Mesenchymal stem cell (in vitro differentiated cells and primary cell): ENCODE data around the gene DCAF16.

Source experiments
- DNase-seq: peaks from one replicate; pipeline ENCODE4 v3.0.0-alpha.2; 2013
- H2AFZ ChIP-seq: one replicate; pipeline ENCODE4 v1.6.1; 2013; ENCODE audit warnings: low read depth, mild to moderate bottlenecking, control low read depth, inconsistent platforms, low read length, moderate library complexity
- H2AK5ac ChIP-seq: 2 replicates; pipeline ENCODE4 v1.6.1; 2013; ENCODE audit warnings: low read length, moderate library complexity, mild to moderate bottlenecking, inconsistent platforms; ENCODE audit not compliant: severe bottlenecking
- H2BK120ac ChIP-seq: one replicate; pipeline ENCODE4 v1.6.1; 2013; ENCODE audit warnings: low read depth, mild to moderate bottlenecking, inconsistent platforms, low read length, moderate library complexity
- H2BK12ac ChIP-seq, 2 experiments: one replicate each; pipeline ENCODE4 v1.6.1; 2013; ENCODE audit warnings: inconsistent platforms in 2 of 2, low read length in 2 of 2, mild to moderate bottlenecking in 2 of 2, moderate library complexity in 2 of 2, control low read depth in 1 of 2
- H2BK15ac ChIP-seq: one replicate; pipeline ENCODE4 v1.6.1; 2013; ENCODE audit warnings: mild to moderate bottlenecking, low read depth, inconsistent platforms; ENCODE audit not compliant: poor library complexity, severe bottlenecking
- H2BK5ac ChIP-seq: 2 replicates; pipeline ENCODE4 v1.6.1; 2013; ENCODE audit warnings: low read depth, mild to moderate bottlenecking, low read length, control low read depth, inconsistent platforms; ENCODE audit not compliant: poor library complexity, severe bottlenecking
- H3K14ac ChIP-seq, 2 experiments: one replicate each; pipeline ENCODE4 v1.6.1; 2013; ENCODE audit warnings: inconsistent platforms in 2 of 2, low read length in 2 of 2, control low read depth in 1 of 2, mild to moderate bottlenecking in 1 of 2, moderate library complexity in 1 of 2
- H3K18ac ChIP-seq, 2 experiments: one replicate each; pipeline ENCODE4 v1.6.1; 2013; ENCODE audit warnings: inconsistent platforms in 2 of 2, low read length in 2 of 2, control low read depth in 1 of 2, low read depth in 1 of 2, mild to moderate bottlenecking in 1 of 2
- H3K23ac ChIP-seq, 2 experiments: one replicate each; pipeline ENCODE4 v1.6.1; 2013; ENCODE audit warnings: inconsistent platforms in 2 of 2, low read length in 2 of 2, mild to moderate bottlenecking in 2 of 2, moderate library complexity in 2 of 2, control low read depth in 1 of 2
- H3K27ac ChIP-seq: 2 replicates; pipeline ENCODE4 v1.5.1; 2013; ENCODE audit warnings: mild to moderate bottlenecking, moderate library complexity, low read length, control low read depth, inconsistent platforms; ENCODE audit not compliant: poor library complexity, severe bottlenecking
- H3K27me3 ChIP-seq, 2 experiments: 2 replicates each; pipeline versions ENCODE4 v1.6.1 to v1.7.0; 2013; ENCODE audit warnings: low read length in 2 of 2, mild to moderate bottlenecking in 2 of 2, moderate library complexity in 2 of 2, control low read depth in 1 of 2, inconsistent platforms in 1 of 2; ENCODE audit not compliant: control insufficient read depth in 1 of 2, insufficient read depth in 1 of 2
- H3K36me3 ChIP-seq, 2 experiments: 2 replicates each; pipeline versions ENCODE4 v1.6.1 to v1.7.0; 2013; ENCODE audit warnings: low read length in 2 of 2, control low read depth in 1 of 2, inconsistent platforms in 1 of 2, low read depth in 1 of 2, mild to moderate bottlenecking in 1 of 2; ENCODE audit not compliant: insufficient read depth in 2 of 2, control insufficient read depth in 1 of 2
- H3K4ac ChIP-seq, 2 experiments: one replicate each; pipeline ENCODE4 v1.6.1; 2013; ENCODE audit warnings: inconsistent platforms in 2 of 2, low read length in 2 of 2, mild to moderate bottlenecking in 2 of 2, moderate library complexity in 2 of 2, control low read depth in 1 of 2, low read depth in 1 of 2
- H3K4me1 ChIP-seq: 2 replicates; pipeline ENCODE4 v1.6.1; 2013; ENCODE audit warnings: low read depth, low read length, control low read depth; ENCODE audit not compliant: control insufficient read depth, insufficient read depth
- H3K4me2 ChIP-seq: 2 replicates; pipeline ENCODE4 v1.6.1; 2013; ENCODE audit warnings: low read length, mild to moderate bottlenecking, inconsistent platforms; ENCODE audit not compliant: poor library complexity, severe bottlenecking
- H3K4me3 ChIP-seq, 2 experiments: 2 replicates each; pipeline versions ENCODE4 v1.5.1 to v1.7.0; 2013; ENCODE audit warnings: low read length in 2 of 2, mild to moderate bottlenecking in 2 of 2, control low read depth in 1 of 2, low read depth in 1 of 2; ENCODE audit not compliant: insufficient read depth in 1 of 2
- H3K79me1 ChIP-seq: replicated peaks from 2 replicates; pipeline ENCODE4 v1.6.1; 2013; ENCODE audit warnings: mild to moderate bottlenecking, control low read depth, low read length, inconsistent platforms; ENCODE audit not compliant: poor library complexity, severe bottlenecking
- H3K9ac ChIP-seq: 2 replicates; pipeline ENCODE4 v1.7.0; 2013; ENCODE audit warnings: mild to moderate bottlenecking, low read length, moderate library complexity
- H3K9me3 ChIP-seq: 2 replicates; pipeline ENCODE4 v1.7.0; 2013; ENCODE audit warnings: mild to moderate bottlenecking, low read length; ENCODE audit not compliant: control insufficient read depth
- H4K8ac ChIP-seq: one replicate; pipeline ENCODE4 v1.6.1; 2013; ENCODE audit warnings: inconsistent platforms, mild to moderate bottlenecking, low read length, moderate library complexity
- H4K91ac ChIP-seq: one replicate; pipeline ENCODE4 v1.6.1; 2013; ENCODE audit warnings: mild to moderate bottlenecking, low read length, inconsistent platforms
- WGBS: methylation state at CpG from one replicate; pipeline ENCODE4 v1.1.7; 2013; ENCODE audit warnings: mixed read lengths; 5-methylcytosine and 5-hydroxymethylcytosine counted together

DCAF16 gene

DNA sequence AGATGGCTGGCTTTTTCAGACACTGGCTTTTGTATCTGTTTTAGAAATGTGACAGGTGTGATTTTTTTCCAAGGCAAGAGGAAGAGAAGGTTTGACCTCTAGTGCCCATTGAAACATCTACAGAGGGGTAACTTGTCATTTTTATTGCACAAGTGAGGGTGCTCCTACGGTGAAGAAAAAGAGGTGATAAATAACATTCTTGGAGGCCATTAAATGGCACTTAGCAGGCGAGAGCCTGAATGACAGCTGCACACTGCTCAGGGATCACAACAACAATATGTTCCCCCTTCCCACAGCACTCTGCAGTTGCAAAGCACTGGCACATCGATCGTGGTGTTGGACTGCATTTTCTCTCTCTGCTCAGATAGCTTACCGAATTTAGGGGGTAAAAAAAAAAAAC, 52.1 kb downstream of the DCAF16 start:
- Histone ChIP-seq H3K79me1 (no peaks in the 10 kb centered on the region), H2BK120ac (no peak overlapping the region), H3K14ac (no peak overlapping the region), H2AK5ac (no peak overlapping the region), H3K18ac (no peak overlapping the region), H2BK15ac (no peak overlapping the region), H3K9ac (no peak overlapping the region), H2AFZ (no peak overlapping the region), H4K8ac (no peak overlapping the region), H3K4me3 (no peak overlapping the region), H2BK5ac (no peak overlapping the region), H2BK12ac (no peak overlapping the region), H3K27me3 (peaks cover 0 to 23% of the 10 kb centered on the region in 2 experiments), H3K4me1 (no peaks in the 10 kb centered on the region), H3K27ac (no peak overlapping the region), H4K91ac (no peak overlapping the region), H3K4ac (no peak overlapping the region), H3K23ac (no peak overlapping the region), H3K4me2 (no peak overlapping the region), H3K9me3 (no peaks in the 10 kb centered on the region), H3K36me3 (no peaks in the 10 kb centered on the region)
- WGBS: 51% methylated on average over 5 of the region's 5 CpGs
- DNase-seq: no peak

DNA sequence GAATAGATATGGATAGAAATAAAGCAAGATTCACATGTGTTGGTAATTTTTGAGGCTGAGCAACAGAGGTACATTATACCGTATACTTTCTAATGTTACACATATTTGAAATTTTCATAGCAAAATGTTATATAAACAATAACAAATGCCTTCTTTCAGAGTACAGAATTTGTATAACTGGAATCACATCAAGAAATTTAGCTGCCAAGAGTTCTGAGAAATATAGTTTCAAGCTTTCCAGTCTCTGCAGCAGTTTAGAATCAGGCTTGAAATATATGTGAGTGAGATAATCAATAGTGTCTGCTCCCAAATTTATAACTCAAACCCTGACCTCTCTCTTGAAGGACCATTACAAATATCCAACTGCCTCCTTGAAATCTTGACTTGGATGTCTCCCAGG, 52.9 kb downstream of the DCAF16 start:
- Histone ChIP-seq H3K36me3 (no peaks in the 10 kb centered on the region), H3K4me2 (no peak overlapping the region), H3K27me3 (peaks cover 0 to 23% of the 10 kb centered on the region in 2 experiments), H3K23ac (no peak overlapping the region), H3K4me1 (no peaks in the 10 kb centered on the region), H3K4ac (no peak overlapping the region), H3K9me3 (no peaks in the 10 kb centered on the region), H3K14ac (no peak overlapping the region), H2BK5ac (no peak overlapping the region), H3K4me3 (no peak overlapping the region), H3K18ac (no peak overlapping the region), H2BK120ac (no peak overlapping the region), H2BK12ac (no peak overlapping the region), H4K91ac (no peak overlapping the region), H3K9ac (no peak overlapping the region), H3K27ac (no peak overlapping the region), H3K79me1 (no peaks in the 10 kb centered on the region), H2AK5ac (no peak overlapping the region), H2BK15ac (no peak overlapping the region), H2AFZ (no peak overlapping the region), H4K8ac (no peak overlapping the region)
- no CpG with 5 or more reads among the region's 1 CpG for WGBS
- no peak for DNase-seq

DNA sequence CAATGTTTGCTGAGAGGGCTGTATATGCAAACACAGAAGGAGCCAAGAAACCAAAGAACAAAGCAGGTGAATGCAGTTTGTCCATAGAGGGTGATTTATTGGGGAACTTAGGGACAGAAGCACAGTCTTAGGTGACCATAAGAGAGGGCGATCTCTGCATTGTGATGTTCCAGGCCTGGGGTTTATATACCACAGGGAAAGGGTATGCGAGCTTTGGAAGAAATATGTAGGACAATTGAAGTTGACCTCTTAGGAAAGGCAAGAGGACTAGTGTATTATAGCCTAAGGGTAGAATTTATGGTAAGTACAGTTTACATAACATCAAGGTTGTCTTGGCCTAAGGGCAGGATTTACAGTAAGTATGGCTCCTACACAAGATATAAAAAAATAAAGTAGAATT, 56.9 kb downstream of the DCAF16 start:
- no peak overlapping the region for H2BK15ac ChIP-seq
- no peak for DNase-seq
- no peak overlapping the region for H2BK5ac ChIP-seq
- no peak overlapping the region for H4K8ac ChIP-seq
- no peaks in the 10 kb centered on the region for H3K36me3 ChIP-seq
- H3K27me3 ChIP-seq: peaks cover 0 to 32% of the 10 kb centered on the region in 2 experiments
- H3K14ac ChIP-seq: no peak overlapping the region
- H3K79me1 ChIP-seq: no peaks in the 10 kb centered on the region
- H4K91ac ChIP-seq: no peak overlapping the region
- no peak overlapping the region for H3K18ac ChIP-seq
- H3K4me3 ChIP-seq: no peak overlapping the region
- H3K4ac ChIP-seq: no peak overlapping the region
- H3K9ac ChIP-seq: no peak overlapping the region
- H2BK12ac ChIP-seq: no peak overlapping the region
- no peak overlapping the region for H2BK120ac ChIP-seq
- WGBS: 89% methylated on average over 2 of the region's 2 CpGs
- no peak overlapping the region for H2AK5ac ChIP-seq
- H3K9me3 ChIP-seq: no peaks in the 10 kb centered on the region
- no peak overlapping the region for H2AFZ ChIP-seq
- H3K23ac ChIP-seq: no peak overlapping the region
- H3K4me1 ChIP-seq: no peaks in the 10 kb centered on the region
- no peak overlapping the region for H3K4me2 ChIP-seq
- no peak overlapping the region for H3K27ac ChIP-seq
